ENCODE measurements around the gene ADCY10. TPM values are rescaled to one million over a fixed set of nuclear protein-coding genes. Genes with fewer than 3 reads are reported as not detected.
A peak's percentile ranks its signal among the peaks of the same experiment; 100 is the strongest.

ADCY10 gene
- total RNA-seq (under 1 TPM in 1 of 2 experiments, not detected in 1; 0.09 TPM), polyA plus RNA-seq (not detected)

GRCh38 chr1:167913895-167914496, at the start of gene ADCY10:
Gene ADCY10 (minus strand): TSS chr1:167914134. CDS start chr1:167905140, 8,994 bp downstream.
- H3K27ac ChIP-seq (ENCODE audit: low read depth, low read length): no peak within 1 kb of the TSS
- peak within 1 kb of the TSS in 1 of 8 donors; percentile 32 for H3K27ac Mint-ChIP-seq
- H3K4me3 ChIP-seq (ENCODE audit: low read length): no peak within 1 kb of the TSS
- no peaks in the 10 kb centered on the region for H3K9me3 ChIP-seq (ENCODE audit: low read length)
- ChIA-PET POLR2A (no interaction called here), CTCF (interaction anchor here (1.0 to 2.2 kb wide), 2 partner anchors 9 to 21 kb away, joined by 3 to 7 read pairs; no protein-coding TSS in a partner anchor)
- H3K4me1 Mint-ChIP-seq: no peaks in the 10 kb centered on the region
- H3K36me3 ChIP-seq (ENCODE audit: insufficient read depth, low read length): no peaks in the 10 kb centered on the region
- peaks cover 10 to 28% (median 12%) of the 10 kb centered on the region in 3 donors for H3K36me3 Mint-ChIP-seq
- no peak for DNase-seq
- H3K4me3 Mint-ChIP-seq: no peak within 1 kb of the TSS
- peaks cover 3 to 5% of the 10 kb centered on the region in 2 donors for H3K27me3 Mint-ChIP-seq
- no peaks in the 10 kb centered on the region for H3K4me1 ChIP-seq (ENCODE audit: insufficient read depth, low read length)
- no peaks in the 10 kb centered on the region for H3K27me3 ChIP-seq (ENCODE audit: insufficient read depth, low read length, poor library complexity, severe bottlenecking)
- H3K9me3 Mint-ChIP-seq: peaks cover 4 to 9% (median 6%) of the 10 kb centered on the region in 5 donors

DNA sequence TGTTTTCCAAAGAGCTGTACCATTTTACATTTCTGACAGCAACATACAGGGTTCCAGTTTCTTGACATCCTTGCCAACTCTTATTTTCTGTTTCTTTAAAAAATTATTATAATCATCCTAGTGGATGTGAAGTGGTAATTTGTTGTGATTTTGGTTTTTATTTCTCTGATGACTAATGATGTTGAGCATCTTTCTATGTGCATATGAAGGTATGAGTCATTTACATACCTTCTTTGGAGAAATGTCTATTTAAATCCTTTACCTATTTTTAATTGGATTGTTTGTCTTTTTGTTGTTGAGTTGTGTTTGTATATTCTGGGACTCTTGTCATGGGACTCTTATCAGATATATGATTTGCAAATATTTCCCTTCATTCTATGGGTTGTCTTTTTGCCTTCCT, 43.8 kb upstream of the ADCY10 start:
- Histone ChIP-seq H3K4me1 (ENCODE audit: insufficient read depth, low read length) (no peaks in the 10 kb centered on the region), H3K27me3 (ENCODE audit: insufficient read depth, low read length, poor library complexity, severe bottlenecking) (no peaks in the 10 kb centered on the region), H3K9me3 (ENCODE audit: low read length) (no peaks in the 10 kb centered on the region), H3K4me3 (ENCODE audit: low read length) (no peak overlapping the region), H3K27ac (ENCODE audit: low read depth, low read length) (no peak overlapping the region), H3K36me3 (ENCODE audit: insufficient read depth, low read length) (no peaks in the 10 kb centered on the region)
- Mint-ChIP-seq H3K27me3 (no peaks in the 10 kb centered on the region), H3K4me1 (peaks cover 20 to 47% (median 43%) of the 10 kb centered on the region in 3 donors), H3K36me3 (peaks cover 16 to 46% (median 22%) of the 10 kb centered on the region in 3 donors), H3K27ac (no peak overlapping the region), H3K4me3 (no peak overlapping the region), H3K9me3 (no peaks in the 10 kb centered on the region)
- ChIA-PET CTCF (no interaction called here), POLR2A (no interaction called here)
- no peak for DNase-seq

- Histone ChIP-seq H3K9me3 (ENCODE audit: low read length) (no peaks in the 10 kb centered on the region), H3K4me1 (ENCODE audit: insufficient read depth, low read length) (no peaks in the 10 kb centered on the region), H3K27ac (ENCODE audit: low read depth, low read length) (no peak overlapping the region), H3K4me3 (ENCODE audit: low read length) (no peak overlapping the region), H3K36me3 (ENCODE audit: insufficient read depth, low read length) (no peaks in the 10 kb centered on the region), H3K27me3 (ENCODE audit: insufficient read depth, low read length, poor library complexity, severe bottlenecking) (no peaks in the 10 kb centered on the region)
- ChIA-PET CTCF (no interaction called here), POLR2A (interaction anchor here (0.7 kb wide), 1 partner anchor 878 kb away, joined by 3 read pairs; no protein-coding TSS in a partner anchor)
- DNase-seq: no peak
- Mint-ChIP-seq H3K36me3 (peaks cover 18 to 48% (median 19%) of the 10 kb centered on the region in 3 donors), H3K4me3 (no peak overlapping the region), H3K4me1 (peaks cover 18 to 45% (median 36%) of the 10 kb centered on the region in 3 donors), H3K27ac (peak overlapping the region in 1 of 8 donors; percentile 20), H3K9me3 (no peaks in the 10 kb centered on the region), H3K27me3 (no peaks in the 10 kb centered on the region)
These were observed 42.0 kb upstream of the ADCY10 start for GRCh38 chr1:167955915-167956314.

DNA sequence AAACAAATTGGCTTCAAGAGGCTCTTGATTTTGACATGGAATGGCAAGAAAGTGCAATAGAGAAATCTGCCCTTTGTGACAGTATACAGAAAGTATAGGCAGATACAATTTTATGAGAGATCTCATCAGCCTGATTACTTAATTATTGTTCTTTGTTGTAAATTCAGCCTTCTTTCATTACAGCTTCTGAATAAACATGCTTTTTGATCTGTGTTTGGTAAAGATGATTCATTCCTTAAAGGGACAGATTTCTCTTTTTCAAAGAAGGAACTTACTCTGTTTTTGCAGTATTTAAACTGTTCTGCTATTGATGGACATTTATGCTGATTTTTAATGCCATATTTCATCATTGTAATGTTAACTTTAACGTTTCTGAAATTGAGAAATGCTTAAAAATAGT, 36.6 kb upstream of the ADCY10 start:
- H3K27me3 Mint-ChIP-seq: no peaks in the 10 kb centered on the region
- peaks cover 17 to 33% (median 19%) of the 10 kb centered on the region in 3 donors for H3K36me3 Mint-ChIP-seq
- H3K36me3 ChIP-seq (ENCODE audit: insufficient read depth, low read length): no peaks in the 10 kb centered on the region
- H3K27ac ChIP-seq (ENCODE audit: low read depth, low read length): no peak overlapping the region
- peak overlapping the region in 1 of 8 donors; percentile 2 for H3K27ac Mint-ChIP-seq
- no peaks in the 10 kb centered on the region for H3K4me1 ChIP-seq (ENCODE audit: insufficient read depth, low read length)
- POLR2A ChIA-PET: no interaction called here
- H3K4me3 ChIP-seq (ENCODE audit: low read length): no peak overlapping the region
- DNase-seq: no peak
- no peaks in the 10 kb centered on the region for H3K27me3 ChIP-seq (ENCODE audit: insufficient read depth, low read length, poor library complexity, severe bottlenecking)
- H3K9me3 Mint-ChIP-seq: no peaks in the 10 kb centered on the region
- H3K9me3 ChIP-seq (ENCODE audit: low read length): no peaks in the 10 kb centered on the region
- H3K4me3 Mint-ChIP-seq: no peak overlapping the region
- CTCF ChIA-PET: no interaction called here
- H3K4me1 Mint-ChIP-seq: peaks cover 41 to 59% (median 44%) of the 10 kb centered on the region in 3 donors

DNA sequence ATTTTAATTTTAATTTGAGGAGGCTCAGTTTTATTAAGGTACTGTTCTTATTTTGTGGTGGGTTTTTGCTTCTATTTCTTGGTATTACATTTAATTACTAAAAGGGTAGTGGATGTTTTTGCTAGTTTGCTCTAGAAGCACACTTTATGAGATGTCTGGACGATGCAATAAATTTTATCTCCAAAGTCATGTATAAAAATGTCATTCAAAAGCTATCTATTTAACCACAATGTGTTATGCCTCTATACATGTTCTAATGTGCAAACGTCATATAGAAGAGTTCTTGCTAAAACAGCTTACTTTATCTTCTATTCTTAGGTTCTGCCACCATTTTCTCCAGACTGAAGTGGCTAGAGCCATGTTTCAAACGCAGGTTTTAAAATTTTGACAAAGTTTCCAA, 35.9 kb upstream of the ADCY10 start:
- no peaks in the 10 kb centered on the region for H3K9me3 ChIP-seq (ENCODE audit: low read length)
- H3K36me3 ChIP-seq (ENCODE audit: insufficient read depth, low read length): no peaks in the 10 kb centered on the region
- Mint-ChIP-seq H3K9me3 (no peaks in the 10 kb centered on the region), H3K27me3 (no peaks in the 10 kb centered on the region), H3K36me3 (peaks cover 9 to 26% (median 13%) of the 10 kb centered on the region in 3 donors), H3K4me3 (no peak overlapping the region), H3K4me1 (peaks cover 42 to 59% (median 44%) of the 10 kb centered on the region in 3 donors), H3K27ac (no peak overlapping the region)
- H3K4me3 ChIP-seq (ENCODE audit: low read length): no peak overlapping the region
- no peak overlapping the region for H3K27ac ChIP-seq (ENCODE audit: low read depth, low read length)
- no peaks in the 10 kb centered on the region for H3K27me3 ChIP-seq (ENCODE audit: insufficient read depth, low read length, poor library complexity, severe bottlenecking)
- no peak for DNase-seq
- ChIA-PET CTCF (no interaction called here), POLR2A (no interaction called here)
- no peaks in the 10 kb centered on the region for H3K4me1 ChIP-seq (ENCODE audit: insufficient read depth, low read length)

DNA sequence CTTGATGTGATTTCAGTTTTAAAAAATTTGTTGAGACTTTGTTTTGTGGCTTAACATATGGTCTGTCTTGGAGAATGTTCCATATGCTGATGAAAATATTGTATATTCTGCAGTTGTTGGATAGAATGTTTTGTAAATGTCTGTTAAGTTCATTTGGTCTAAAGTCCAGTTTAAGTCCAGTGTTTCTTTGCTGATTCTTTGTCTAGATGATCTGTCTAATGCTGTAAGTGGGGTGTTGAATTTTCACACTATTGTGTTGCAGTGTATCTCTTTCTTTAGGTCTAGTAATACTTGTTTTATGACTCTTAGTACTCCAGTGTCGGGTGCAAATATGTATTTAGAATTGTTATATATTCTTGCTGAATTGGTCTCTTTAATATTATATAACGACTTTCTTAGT, 33.8 kb upstream of the ADCY10 start:
- no peak overlapping the region for H3K4me3 Mint-ChIP-seq
- no peaks in the 10 kb centered on the region for H3K9me3 ChIP-seq (ENCODE audit: low read length)
- H3K27ac ChIP-seq (ENCODE audit: low read depth, low read length): no peak overlapping the region
- peaks cover 47 to 64% (median 60%) of the 10 kb centered on the region in 3 donors for H3K4me1 Mint-ChIP-seq
- CTCF ChIA-PET: no interaction called here
- DNase-seq: no peak
- H3K36me3 Mint-ChIP-seq: peaks cover 8 to 13% (median 13%) of the 10 kb centered on the region in 3 donors
- POLR2A ChIA-PET: no interaction called here
- H3K36me3 ChIP-seq (ENCODE audit: insufficient read depth, low read length): no peaks in the 10 kb centered on the region
- no peaks in the 10 kb centered on the region for H3K27me3 ChIP-seq (ENCODE audit: insufficient read depth, low read length, poor library complexity, severe bottlenecking)
- no peaks in the 10 kb centered on the region for H3K27me3 Mint-ChIP-seq
- H3K4me1 ChIP-seq (ENCODE audit: insufficient read depth, low read length): no peaks in the 10 kb centered on the region
- no peaks in the 10 kb centered on the region for H3K9me3 Mint-ChIP-seq
- H3K4me3 ChIP-seq (ENCODE audit: low read length): no peak overlapping the region
- H3K27ac Mint-ChIP-seq: peak overlapping the region in 2 of 8 donors; percentile 11 to 62

DNA sequence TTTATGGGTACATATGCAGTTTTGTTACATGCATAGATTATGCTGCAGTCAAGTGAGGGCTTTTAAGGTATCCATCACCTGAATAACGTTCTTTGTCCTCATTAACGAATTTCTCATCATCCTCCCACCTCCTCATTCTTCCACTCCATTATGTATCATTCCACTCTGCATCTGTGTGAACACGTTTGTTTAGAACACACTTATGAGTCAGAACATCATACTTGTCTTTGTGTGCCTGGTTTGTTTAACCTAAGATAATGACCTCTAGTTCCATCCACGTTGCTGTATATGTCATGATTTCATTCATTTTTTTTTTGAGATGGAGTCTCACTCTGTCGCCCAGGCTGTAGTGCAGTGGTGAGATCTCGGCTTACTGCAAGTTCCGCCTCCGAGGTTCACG, 29.6 kb upstream of the ADCY10 start:
- H3K9me3 Mint-ChIP-seq: no peaks in the 10 kb centered on the region
- H3K27me3 Mint-ChIP-seq: no peaks in the 10 kb centered on the region
- no peak overlapping the region for H3K4me3 Mint-ChIP-seq
- ChIA-PET POLR2A (no interaction called here), CTCF (no interaction called here)
- Histone ChIP-seq H3K36me3 (ENCODE audit: insufficient read depth, low read length) (no peaks in the 10 kb centered on the region), H3K27me3 (ENCODE audit: insufficient read depth, low read length, poor library complexity, severe bottlenecking) (no peaks in the 10 kb centered on the region), H3K4me1 (ENCODE audit: insufficient read depth, low read length) (peaks cover under 1% of the 10 kb centered on the region), H3K9me3 (ENCODE audit: low read length) (no peaks in the 10 kb centered on the region), H3K27ac (ENCODE audit: low read depth, low read length) (no peak overlapping the region), H3K4me3 (ENCODE audit: low read length) (no peak overlapping the region)
- H3K4me1 Mint-ChIP-seq: peaks cover 39 to 63% (median 61%) of the 10 kb centered on the region in 3 donors
- peak overlapping the region in 1 of 8 donors; percentile 52 for H3K27ac Mint-ChIP-seq
- H3K36me3 Mint-ChIP-seq: peaks cover 3 to 8% (median 5%) of the 10 kb centered on the region in 3 donors
- DNase-seq: no peak

DNA sequence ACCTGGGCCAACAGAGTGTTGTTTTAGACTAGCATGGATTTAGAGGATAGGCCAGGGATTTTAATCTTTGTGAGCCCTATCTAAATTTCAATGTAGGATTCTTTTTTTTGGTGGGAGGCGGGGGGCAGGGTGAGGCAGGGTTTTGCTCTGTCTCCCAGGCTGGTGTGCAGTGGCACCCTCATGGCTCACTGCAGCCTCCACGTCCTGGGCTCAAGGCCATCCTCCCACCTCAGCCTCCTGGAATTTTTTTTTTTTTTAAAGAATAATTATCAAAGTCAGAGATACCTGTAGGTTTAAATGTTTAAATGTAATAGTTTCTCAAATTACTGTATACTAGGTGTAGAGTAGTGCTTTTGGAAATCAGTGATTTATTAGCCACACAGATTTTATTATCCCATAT, 26.3 kb upstream of the ADCY10 start:
- H3K36me3 Mint-ChIP-seq: peaks cover 3 to 22% (median 4%) of the 10 kb centered on the region in 3 donors
- H3K4me1 Mint-ChIP-seq: peaks cover 27 to 54% (median 49%) of the 10 kb centered on the region in 3 donors
- H3K4me3 Mint-ChIP-seq: no peak overlapping the region
- ChIA-PET POLR2A (interaction anchor here (0.7 kb wide), 1 partner anchor 362 kb away, joined by 3 read pairs; no protein-coding TSS in a partner anchor), CTCF (no interaction called here)
- no peaks in the 10 kb centered on the region for H3K36me3 ChIP-seq (ENCODE audit: insufficient read depth, low read length)
- H3K27ac ChIP-seq (ENCODE audit: low read depth, low read length): no peak overlapping the region
- H3K9me3 ChIP-seq (ENCODE audit: low read length): no peaks in the 10 kb centered on the region
- no peak for DNase-seq
- H3K4me1 ChIP-seq (ENCODE audit: insufficient read depth, low read length): peaks cover 15% of the 10 kb centered on the region
- H3K4me3 ChIP-seq (ENCODE audit: low read length): no peak overlapping the region
- H3K27me3 Mint-ChIP-seq: no peaks in the 10 kb centered on the region
- no peaks in the 10 kb centered on the region for H3K27me3 ChIP-seq (ENCODE audit: insufficient read depth, low read length, poor library complexity, severe bottlenecking)
- H3K9me3 Mint-ChIP-seq: no peaks in the 10 kb centered on the region
- no peak overlapping the region for H3K27ac Mint-ChIP-seq
